Astrocyte of the hippocampus (primary cell): Measurements from ENCODE around the gene GPR152.

Experiments used
- DNase-seq: peaks from one replicate; pipeline ENCODE4 v3.0.0; 2011; ENCODE audit warnings: low read depth, low spot score

The GPR152 gene

GRCh38 chr11:67452141-67452952 lies at the start of gene GPR152:
GPR152 (minus strand) TSS chr11:67452729; CDS start chr11:67452724, 5 bp downstream.
- DNase-seq: no peak

- no peak for DNase-seq
Measured at GRCh38 chr11:67501854-67502253, 49.3 kb upstream of the GPR152 start.

- no peak for DNase-seq
Measured at GRCh38 chr11:67500831-67501715, 48.5 kb upstream of the GPR152 start.

GRCh38 chr11:67500484-67500821 lies 47.9 kb upstream of the GPR152 start:
- no peak for DNase-seq

GRCh38 chr11:67499808-67500483 lies 47.4 kb upstream of the GPR152 start:
- no peak for DNase-seq

- DNase-seq: no peak
Measured at GRCh38 chr11:67498544-67498972, 46.0 kb upstream of the GPR152 start.

GRCh38 chr11:67497656-67498291 lies 45.2 kb upstream of the GPR152 start:
- no peak for DNase-seq

- DNase-seq: no peak
Measured at GRCh38 chr11:67496113-67496512, 43.6 kb upstream of the GPR152 start.

GRCh38 chr11:67495234-67496005 lies 42.9 kb upstream of the GPR152 start:
- DNase-seq: no peak

GRCh38 chr11:67494371-67495233 lies 42.1 kb upstream of the GPR152 start:
- DNase-seq: no peak

- DNase-seq: no peak
Measured at GRCh38 chr11:67493548-67494370, 41.2 kb upstream of the GPR152 start.

GRCh38 chr11:67492801-67493547 lies 40.4 kb upstream of the GPR152 start:
- DNase-seq: no peak

GRCh38 chr11:67492069-67492727 lies 39.7 kb upstream of the GPR152 start:
- DNase-seq: no peak

- no peak for DNase-seq
Measured at GRCh38 chr11:67491276-67492068, 38.9 kb upstream of the GPR152 start.

GRCh38 chr11:67490727-67491065 lies 38.2 kb upstream of the GPR152 start:
- DNase-seq: no peak

- DNase-seq: no peak
Measured at GRCh38 chr11:67489885-67490726, 37.6 kb upstream of the GPR152 start.
